Measurements from ENCODE around the gene TUBGCP6.

TUBGCP6 gene

DNA sequence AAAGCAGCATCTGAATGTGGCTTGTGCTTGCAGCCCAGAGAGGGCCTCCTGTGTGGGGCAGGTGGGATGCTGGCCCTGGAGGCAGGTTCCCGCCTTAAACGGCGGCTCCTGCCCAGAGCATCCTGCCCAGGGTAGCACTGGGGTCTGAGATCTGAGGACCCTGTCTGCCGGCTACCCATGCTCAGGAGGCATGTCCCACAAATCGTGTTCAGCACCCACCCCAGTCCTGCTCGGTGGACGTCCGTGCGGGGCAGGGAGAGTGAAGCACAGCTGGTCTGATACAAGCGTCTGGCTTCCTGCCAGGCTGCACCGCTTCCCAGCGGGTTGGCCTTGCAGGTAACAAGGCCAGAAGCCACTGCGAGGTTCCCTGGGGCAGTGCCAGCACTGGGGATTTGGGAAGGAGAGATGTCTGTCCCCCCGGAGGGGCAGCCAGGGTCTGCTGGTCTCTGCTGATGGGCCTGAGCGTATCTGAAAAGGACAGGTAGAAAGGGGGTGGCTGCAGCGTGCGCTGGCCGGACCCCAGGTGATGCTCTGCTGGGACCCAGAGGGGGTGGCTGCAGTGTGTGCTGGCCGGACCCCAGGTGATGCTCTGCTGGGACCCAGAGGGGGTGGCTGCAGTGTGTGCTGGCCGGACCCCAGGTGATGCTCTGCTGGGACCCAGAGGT is 55.5 kb downstream of the TUBGCP6 start:
- ATAC-seq, result no peak
- TF ChIP-seq ZC3H10 (CRISPR knock-in tag; IDR thresholded peaks at IDR 0.05), result no peak
- no peak for TF ChIP-seq SNAI2 (CRISPR knock-in tag; IDR thresholded peaks at IDR 0.05)

- no peak for ATAC-seq
- TF ChIP-seq ARNTL (CRISPR knock-in tag; IDR thresholded peaks at IDR 0.05; ENCODE audit: borderline replicate concordance, low read depth) (no peak), PPARA (CRISPR knock-in tag; IDR thresholded peaks at IDR 0.05; ENCODE audit: borderline replicate concordance) (no peak), ZNF8 (CRISPR knock-in tag; IDR thresholded peaks at IDR 0.05) (no peak), RARB (CRISPR knock-in tag; IDR thresholded peaks at IDR 0.05) (no peak), SNAI2 (CRISPR knock-in tag; IDR thresholded peaks at IDR 0.05) (no peak), CSDC2 (CRISPR knock-in tag; IDR thresholded peaks at IDR 0.05) (no peak)
- TF ChIP-seq, protein P1, sequence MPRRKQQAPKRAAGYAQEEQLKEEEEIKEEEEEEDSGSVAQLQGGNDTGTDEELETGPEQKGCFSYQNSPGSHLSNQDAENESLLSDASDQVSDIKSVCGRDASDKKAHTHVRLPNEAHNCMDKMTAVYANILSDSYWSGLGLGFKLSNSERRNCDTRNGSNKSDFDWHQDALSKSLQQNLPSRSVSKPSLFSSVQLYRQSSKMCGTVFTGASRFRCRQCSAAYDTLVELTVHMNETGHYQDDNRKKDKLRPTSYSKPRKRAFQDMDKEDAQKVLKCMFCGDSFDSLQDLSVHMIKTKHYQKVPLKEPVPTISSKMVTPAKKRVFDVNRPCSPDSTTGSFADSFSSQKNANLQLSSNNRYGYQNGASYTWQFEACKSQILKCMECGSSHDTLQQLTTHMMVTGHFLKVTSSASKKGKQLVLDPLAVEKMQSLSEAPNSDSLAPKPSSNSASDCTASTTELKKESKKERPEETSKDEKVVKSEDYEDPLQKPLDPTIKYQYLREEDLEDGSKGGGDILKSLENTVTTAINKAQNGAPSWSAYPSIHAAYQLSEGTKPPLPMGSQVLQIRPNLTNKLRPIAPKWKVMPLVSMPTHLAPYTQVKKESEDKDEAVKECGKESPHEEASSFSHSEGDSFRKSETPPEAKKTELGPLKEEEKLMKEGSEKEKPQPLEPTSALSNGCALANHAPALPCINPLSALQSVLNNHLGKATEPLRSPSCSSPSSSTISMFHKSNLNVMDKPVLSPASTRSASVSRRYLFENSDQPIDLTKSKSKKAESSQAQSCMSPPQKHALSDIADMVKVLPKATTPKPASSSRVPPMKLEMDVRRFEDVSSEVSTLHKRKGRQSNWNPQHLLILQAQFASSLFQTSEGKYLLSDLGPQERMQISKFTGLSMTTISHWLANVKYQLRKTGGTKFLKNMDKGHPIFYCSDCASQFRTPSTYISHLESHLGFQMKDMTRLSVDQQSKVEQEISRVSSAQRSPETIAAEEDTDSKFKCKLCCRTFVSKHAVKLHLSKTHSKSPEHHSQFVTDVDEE (CRISPR knock-in tag; IDR thresholded peaks at IDR 0.05), result no peak
Observed at GRCh38 chr22:50188356-50188755, 56.5 kb downstream of the TUBGCP6 start.

DNA sequence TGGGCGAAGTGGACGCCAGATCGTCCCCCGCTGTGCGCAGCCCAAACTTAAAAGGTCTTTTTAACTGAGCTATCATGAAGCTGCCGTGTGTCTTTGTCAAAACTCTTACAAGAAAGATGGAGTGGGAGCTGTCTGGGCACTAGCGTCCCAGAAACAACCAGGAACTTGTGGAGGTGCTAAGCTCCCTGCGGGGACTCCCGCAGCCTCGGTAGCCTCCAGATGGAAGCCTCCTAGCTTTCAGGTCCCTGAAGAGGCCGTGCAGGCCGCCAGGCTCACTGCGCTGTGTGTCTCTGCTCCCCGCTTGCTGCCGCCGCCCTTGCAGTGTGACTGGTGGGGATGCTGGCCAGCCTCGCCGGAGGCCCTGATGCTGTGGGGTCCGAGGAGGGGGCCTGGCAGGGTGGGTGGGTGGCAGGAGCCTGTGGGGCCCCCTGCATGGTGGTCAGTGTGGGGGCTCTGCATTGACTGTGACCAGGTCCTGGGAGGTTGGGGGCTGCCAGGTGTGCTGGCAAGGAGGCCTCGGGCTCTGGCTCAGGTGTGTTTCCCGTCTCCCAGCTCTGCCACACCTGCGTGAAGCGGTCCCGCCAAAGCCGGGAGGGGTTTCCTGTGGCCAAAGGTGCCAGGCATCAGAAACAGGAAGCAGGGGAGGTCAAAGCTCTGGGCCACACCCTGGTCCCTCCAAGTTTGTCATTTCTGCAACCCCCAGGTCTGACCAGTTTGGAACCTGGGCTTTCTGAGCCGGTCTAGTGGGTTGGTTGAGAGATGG is 57.9 kb downstream of the TUBGCP6 start:
- TF ChIP-seq, protein P2, sequence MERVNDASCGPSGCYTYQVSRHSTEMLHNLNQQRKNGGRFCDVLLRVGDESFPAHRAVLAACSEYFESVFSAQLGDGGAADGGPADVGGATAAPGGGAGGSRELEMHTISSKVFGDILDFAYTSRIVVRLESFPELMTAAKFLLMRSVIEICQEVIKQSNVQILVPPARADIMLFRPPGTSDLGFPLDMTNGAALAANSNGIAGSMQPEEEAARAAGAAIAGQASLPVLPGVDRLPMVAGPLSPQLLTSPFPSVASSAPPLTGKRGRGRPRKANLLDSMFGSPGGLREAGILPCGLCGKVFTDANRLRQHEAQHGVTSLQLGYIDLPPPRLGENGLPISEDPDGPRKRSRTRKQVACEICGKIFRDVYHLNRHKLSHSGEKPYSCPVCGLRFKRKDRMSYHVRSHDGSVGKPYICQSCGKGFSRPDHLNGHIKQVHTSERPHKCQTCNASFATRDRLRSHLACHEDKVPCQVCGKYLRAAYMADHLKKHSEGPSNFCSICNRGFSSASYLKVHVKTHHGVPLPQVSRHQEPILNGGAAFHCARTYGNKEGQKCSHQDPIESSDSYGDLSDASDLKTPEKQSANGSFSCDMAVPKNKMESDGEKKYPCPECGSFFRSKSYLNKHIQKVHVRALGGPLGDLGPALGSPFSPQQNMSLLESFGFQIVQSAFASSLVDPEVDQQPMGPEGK (CRISPR knock-in tag; IDR thresholded peaks at IDR 0.05; ENCODE audit: borderline replicate concordance), result no peak
- no peak for TF ChIP-seq TCF4 (CRISPR knock-in tag; IDR thresholded peaks at IDR 0.05; ENCODE audit: borderline replicate concordance)
- no peak for TF ChIP-seq OSR1 (CRISPR knock-in tag; IDR thresholded peaks at IDR 0.05)
- no peak for TF ChIP-seq RARB (CRISPR knock-in tag; IDR thresholded peaks at IDR 0.05)
- TF ChIP-seq CSRNP3 (CRISPR knock-in tag; IDR thresholded peaks at IDR 0.05), result no peak
- no peak for TF ChIP-seq BACH2 (CRISPR knock-in tag; IDR thresholded peaks at IDR 0.05; ENCODE audit: borderline replicate concordance)
- TF ChIP-seq ISL1 (CRISPR knock-in tag; IDR thresholded peaks at IDR 0.05), result no peak
- no peak for TF ChIP-seq ZC3H10 (CRISPR knock-in tag; IDR thresholded peaks at IDR 0.05)
- TF ChIP-seq, protein P1 (CRISPR knock-in tag; IDR thresholded peaks at IDR 0.05), result no peak
- no peak for TF ChIP-seq PPARA (CRISPR knock-in tag; IDR thresholded peaks at IDR 0.05; ENCODE audit: borderline replicate concordance)
- no peak for TF ChIP-seq ESRRG (CRISPR knock-in tag; IDR thresholded peaks at IDR 0.05)
- TF ChIP-seq ZNF70 (CRISPR knock-in tag; IDR thresholded peaks at IDR 0.05), result no peak
- TF ChIP-seq ZNF565 (CRISPR knock-in tag; conservative IDR thresholded peaks at IDR 0.05; ENCODE audit: low read depth), result no peak
- ATAC-seq, result peak; percentile 14; the same call in 2 of the 3 replicates

Measured in SK-N-SH treated with all-trans-retinoic acid at 6 μM for 48 hours (cell line).